ENCODE results near the gene IRF2BP2. TPM values are rescaled to one million over a fixed set of nuclear protein-coding genes. Genes with fewer than 3 reads are reported as not detected.

IRF2BP2 gene
- total and polyA plus RNA-seq, 2 of the 13 experiments (the other 11 are each of a cell fraction or from before 2014, with no cell fraction given) = 140 to 147 TPM

DNA sequence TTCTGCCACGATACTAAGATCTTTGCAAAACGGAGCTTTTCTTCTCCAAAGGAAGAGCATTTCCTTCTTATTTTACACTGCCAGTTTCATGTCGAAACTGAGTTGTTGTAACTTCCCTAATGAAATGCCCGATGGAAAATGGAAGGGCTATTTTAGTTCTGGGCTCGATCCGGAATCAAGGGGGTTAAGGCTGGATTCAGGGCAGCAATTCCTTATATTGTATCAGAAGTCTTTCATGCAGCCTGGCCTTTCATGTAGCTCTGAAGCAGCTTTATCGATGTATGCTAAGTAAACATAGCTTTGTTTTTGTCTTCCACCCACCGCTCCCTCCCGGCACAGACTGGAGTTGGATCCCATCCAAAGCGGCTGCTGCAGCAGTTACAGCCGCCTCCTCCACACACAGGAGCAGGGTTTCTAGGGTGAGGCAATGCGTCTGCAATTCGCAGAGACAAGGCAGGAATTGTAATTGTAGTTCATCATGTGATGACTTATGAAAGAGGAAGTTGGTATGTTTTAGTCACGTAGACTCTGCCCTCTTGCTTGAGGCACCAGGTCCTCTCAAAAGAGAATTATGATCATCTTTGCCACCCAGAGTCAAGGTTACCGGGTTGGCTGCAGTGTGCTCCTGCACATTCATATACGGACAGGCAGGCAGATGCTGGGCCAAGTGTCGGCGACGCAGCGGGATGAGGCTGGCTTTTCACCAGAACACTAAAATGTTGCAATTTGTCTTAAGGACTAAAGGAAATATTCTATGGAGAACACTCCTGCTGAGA lies 2.6 kb upstream of the IRF2BP2 start (continued):
- TF ChIP-seq, protein P1, sequence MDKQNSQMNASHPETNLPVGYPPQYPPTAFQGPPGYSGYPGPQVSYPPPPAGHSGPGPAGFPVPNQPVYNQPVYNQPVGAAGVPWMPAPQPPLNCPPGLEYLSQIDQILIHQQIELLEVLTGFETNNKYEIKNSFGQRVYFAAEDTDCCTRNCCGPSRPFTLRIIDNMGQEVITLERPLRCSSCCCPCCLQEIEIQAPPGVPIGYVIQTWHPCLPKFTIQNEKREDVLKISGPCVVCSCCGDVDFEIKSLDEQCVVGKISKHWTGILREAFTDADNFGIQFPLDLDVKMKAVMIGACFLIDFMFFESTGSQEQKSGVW (CRISPR knock-in tag; IDR thresholded peaks at IDR 0.05; ENCODE audit: borderline replicate concordance) = no peak
- TF ChIP-seq ZNF792 (CRISPR knock-in tag; IDR thresholded peaks at IDR 0.05) (peak; percentile 71), CCAR2 (optimal IDR thresholded peaks at IDR 0.05; ENCODE audit: low read depth, low read length) (peak; percentile 67), SIX4 (CRISPR knock-in tag; IDR thresholded peaks at IDR 0.05) (peak; percentile 94), ISX (CRISPR knock-in tag; conservative IDR thresholded peaks at IDR 0.05) (0 out of 2 replicates have a peak, but pooled peaks have one; percentile 38), ZNF138 (CRISPR knock-in tag; IDR thresholded peaks at IDR 0.05; ENCODE audit: low read depth) (no peak)
- TF ChIP-seq, protein P2, sequence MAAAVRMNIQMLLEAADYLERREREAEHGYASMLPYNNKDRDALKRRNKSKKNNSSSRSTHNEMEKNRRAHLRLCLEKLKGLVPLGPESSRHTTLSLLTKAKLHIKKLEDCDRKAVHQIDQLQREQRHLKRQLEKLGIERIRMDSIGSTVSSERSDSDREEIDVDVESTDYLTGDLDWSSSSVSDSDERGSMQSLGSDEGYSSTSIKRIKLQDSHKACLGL (CRISPR knock-in tag; IDR thresholded peaks at IDR 0.05) = 0 out of 2 replicates have a peak, but pooled peaks have one; percentile 5
- TF ChIP-seq, protein P3, sequence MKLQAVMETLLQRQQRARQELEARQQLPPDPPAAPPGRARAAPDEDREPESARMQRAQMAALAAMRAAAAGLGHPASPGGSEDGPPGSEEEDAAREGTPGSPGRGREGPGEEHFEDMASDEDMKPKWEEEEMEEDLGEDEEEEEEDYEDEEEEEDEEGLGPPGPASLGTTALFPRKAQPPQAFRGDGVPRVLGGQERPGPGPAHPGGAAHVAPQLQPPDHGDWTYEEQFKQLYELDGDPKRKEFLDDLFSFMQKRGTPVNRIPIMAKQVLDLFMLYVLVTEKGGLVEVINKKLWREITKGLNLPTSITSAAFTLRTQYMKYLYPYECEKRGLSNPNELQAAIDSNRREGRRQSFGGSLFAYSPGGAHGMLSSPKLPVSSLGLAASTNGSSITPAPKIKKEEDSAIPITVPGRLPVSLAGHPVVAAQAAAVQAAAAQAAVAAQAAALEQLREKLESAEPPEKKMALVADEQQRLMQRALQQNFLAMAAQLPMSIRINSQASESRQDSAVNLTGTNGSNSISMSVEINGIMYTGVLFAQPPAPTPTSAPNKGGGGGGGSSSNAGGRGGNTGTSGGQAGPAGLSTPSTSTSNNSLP (IDR thresholded peaks at IDR 0.05; ENCODE audit: low read depth, low read length) = peak; percentile 98
- TF ChIP-seq, protein P4, sequence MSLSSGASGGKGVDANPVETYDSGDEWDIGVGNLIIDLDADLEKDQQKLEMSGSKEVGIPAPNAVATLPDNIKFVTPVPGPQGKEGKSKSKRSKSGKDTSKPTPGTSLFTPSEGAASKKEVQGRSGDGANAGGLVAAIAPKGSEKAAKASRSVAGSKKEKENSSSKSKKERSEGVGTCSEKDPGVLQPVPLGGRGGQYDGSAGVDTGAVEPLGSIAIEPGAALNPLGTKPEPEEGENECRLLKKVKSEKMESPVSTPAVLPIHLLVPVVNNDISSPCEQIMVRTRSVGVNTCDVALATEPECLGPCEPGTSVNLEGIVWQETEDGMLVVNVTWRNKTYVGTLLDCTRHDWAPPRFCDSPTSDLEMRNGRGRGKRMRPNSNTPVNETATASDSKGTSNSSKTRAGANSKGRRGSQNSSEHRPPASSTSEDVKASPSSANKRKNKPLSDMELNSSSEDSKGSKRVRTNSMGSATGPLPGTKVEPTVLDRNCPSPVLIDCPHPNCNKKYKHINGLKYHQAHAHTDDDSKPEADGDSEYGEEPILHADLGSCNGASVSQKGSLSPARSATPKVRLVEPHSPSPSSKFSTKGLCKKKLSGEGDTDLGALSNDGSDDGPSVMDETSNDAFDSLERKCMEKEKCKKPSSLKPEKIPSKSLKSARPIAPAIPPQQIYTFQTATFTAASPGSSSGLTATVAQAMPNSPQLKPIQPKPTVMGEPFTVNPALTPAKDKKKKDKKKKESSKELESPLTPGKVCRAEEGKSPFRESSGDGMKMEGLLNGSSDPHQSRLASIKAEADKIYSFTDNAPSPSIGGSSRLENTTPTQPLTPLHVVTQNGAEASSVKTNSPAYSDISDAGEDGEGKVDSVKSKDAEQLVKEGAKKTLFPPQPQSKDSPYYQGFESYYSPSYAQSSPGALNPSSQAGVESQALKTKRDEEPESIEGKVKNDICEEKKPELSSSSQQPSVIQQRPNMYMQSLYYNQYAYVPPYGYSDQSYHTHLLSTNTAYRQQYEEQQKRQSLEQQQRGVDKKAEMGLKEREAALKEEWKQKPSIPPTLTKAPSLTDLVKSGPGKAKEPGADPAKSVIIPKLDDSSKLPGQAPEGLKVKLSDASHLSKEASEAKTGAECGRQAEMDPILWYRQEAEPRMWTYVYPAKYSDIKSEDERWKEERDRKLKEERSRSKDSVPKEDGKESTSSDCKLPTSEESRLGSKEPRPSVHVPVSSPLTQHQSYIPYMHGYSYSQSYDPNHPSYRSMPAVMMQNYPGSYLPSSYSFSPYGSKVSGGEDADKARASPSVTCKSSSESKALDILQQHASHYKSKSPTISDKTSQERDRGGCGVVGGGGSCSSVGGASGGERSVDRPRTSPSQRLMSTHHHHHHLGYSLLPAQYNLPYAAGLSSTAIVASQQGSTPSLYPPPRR (CRISPR knock-in tag; IDR thresholded peaks at IDR 0.05; ENCODE audit: borderline replicate concordance) = peak; percentile 97
- TF ChIP-seq, protein P5, sequence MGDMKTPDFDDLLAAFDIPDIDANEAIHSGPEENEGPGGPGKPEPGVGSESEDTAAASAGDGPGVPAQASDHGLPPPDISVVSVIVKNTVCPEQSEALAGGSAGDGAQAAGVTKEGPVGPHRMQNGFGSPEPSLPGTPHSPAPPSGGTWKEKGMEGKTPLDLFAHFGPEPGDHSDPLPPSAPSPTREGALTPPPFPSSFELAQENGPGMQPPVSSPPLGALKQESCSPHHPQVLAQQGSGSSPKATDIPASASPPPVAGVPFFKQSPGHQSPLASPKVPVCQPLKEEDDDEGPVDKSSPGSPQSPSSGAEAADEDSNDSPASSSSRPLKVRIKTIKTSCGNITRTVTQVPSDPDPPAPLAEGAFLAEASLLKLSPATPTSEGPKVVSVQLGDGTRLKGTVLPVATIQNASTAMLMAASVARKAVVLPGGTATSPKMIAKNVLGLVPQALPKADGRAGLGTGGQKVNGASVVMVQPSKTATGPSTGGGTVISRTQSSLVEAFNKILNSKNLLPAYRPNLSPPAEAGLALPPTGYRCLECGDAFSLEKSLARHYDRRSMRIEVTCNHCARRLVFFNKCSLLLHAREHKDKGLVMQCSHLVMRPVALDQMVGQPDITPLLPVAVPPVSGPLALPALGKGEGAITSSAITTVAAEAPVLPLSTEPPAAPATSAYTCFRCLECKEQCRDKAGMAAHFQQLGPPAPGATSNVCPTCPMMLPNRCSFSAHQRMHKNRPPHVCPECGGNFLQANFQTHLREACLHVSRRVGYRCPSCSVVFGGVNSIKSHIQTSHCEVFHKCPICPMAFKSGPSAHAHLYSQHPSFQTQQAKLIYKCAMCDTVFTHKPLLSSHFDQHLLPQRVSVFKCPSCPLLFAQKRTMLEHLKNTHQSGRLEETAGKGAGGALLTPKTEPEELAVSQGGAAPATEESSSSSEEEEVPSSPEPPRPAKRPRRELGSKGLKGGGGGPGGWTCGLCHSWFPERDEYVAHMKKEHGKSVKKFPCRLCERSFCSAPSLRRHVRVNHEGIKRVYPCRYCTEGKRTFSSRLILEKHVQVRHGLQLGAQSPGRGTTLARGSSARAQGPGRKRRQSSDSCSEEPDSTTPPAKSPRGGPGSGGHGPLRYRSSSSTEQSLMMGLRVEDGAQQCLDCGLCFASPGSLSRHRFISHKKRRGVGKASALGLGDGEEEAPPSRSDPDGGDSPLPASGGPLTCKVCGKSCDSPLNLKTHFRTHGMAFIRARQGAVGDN (CRISPR knock-in tag; IDR thresholded peaks at IDR 0.05) = peak; percentile 80
- TF ChIP-seq, protein P6, sequence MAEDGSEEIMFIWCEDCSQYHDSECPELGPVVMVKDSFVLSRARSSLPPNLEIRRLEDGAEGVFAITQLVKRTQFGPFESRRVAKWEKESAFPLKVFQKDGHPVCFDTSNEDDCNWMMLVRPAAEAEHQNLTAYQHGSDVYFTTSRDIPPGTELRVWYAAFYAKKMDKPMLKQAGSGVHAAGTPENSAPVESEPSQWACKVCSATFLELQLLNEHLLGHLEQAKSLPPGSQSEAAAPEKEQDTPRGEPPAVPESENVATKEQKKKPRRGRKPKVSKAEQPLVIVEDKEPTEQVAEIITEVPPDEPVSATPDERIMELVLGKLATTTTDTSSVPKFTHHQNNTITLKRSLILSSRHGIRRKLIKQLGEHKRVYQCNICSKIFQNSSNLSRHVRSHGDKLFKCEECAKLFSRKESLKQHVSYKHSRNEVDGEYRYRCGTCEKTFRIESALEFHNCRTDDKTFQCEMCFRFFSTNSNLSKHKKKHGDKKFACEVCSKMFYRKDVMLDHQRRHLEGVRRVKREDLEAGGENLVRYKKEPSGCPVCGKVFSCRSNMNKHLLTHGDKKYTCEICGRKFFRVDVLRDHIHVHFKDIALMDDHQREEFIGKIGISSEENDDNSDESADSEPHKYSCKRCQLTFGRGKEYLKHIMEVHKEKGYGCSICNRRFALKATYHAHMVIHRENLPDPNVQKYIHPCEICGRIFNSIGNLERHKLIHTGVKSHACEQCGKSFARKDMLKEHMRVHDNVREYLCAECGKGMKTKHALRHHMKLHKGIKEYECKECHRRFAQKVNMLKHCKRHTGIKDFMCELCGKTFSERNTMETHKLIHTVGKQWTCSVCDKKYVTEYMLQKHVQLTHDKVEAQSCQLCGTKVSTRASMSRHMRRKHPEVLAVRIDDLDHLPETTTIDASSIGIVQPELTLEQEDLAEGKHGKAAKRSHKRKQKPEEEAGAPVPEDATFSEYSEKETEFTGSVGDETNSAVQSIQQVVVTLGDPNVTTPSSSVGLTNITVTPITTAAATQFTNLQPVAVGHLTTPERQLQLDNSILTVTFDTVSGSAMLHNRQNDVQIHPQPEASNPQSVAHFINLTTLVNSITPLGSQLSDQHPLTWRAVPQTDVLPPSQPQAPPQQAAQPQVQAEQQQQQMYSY (CRISPR knock-in tag; IDR thresholded peaks at IDR 0.05) = no peak

All from HepG2 (cell line).